MM.1S (cell line): ENCODE data around the gene NCAM2.

ENCODE experiments used
- DNase-seq: peaks from one replicate; pipeline ENCODE4 v3.0.0-alpha.2; 2015
- H2AFZ ChIP-seq: fragments of 300-600 bp; sonication (generic); 2 replicates; pipeline ENCODE4 v1.6.0; 2016; ENCODE audit warnings: antibody characterized with exemption, low read length
- H3F3A ChIP-seq: fragments of 300-600 bp; sonication (generic); 2 replicates; pipeline ENCODE4 v1.6.1; 2016; ENCODE audit warnings: mild to moderate bottlenecking, antibody characterized with exemption, low read length, moderate library complexity, mixed read lengths; ENCODE audit not compliant: insufficient read depth
- H3K27ac ChIP-seq: fragments of 300-600 bp; sonication (generic); 2 replicates; pipeline ENCODE4 v1.5.1; 2016; ENCODE audit warnings: mild to moderate bottlenecking, low read length
- H3K27me3 ChIP-seq: fragments of 300-600 bp; sonication (generic); replicated peaks from 2 replicates; pipeline ENCODE4 v1.6.0; 2016; ENCODE audit warnings: low read length; ENCODE audit not compliant: insufficient read depth
- H3K36me3 ChIP-seq: fragments of 300-600 bp; sonication (generic); replicated peaks from 2 replicates; pipeline ENCODE4 v1.6.1; 2016; ENCODE audit warnings: mild to moderate bottlenecking, low read length, mixed read lengths; ENCODE audit not compliant: insufficient read depth
- H3K4me1 ChIP-seq: fragments of 300-600 bp; sonication (generic); 2 replicates; pipeline ENCODE4 v1.6.1; 2016; ENCODE audit warnings: low read length, mixed read lengths
- H3K4me2 ChIP-seq: fragments of 300-600 bp; sonication (generic); 2 replicates; pipeline ENCODE4 v1.6.0; 2016; ENCODE audit warnings: low read depth, low read length
- H3K4me3 ChIP-seq: fragments of 300-600 bp; sonication (generic); 2 replicates; pipeline ENCODE4 v1.5.1; 2016; ENCODE audit warnings: low read length, mixed read lengths
- H3K79me2 ChIP-seq: fragments of 300-600 bp; sonication (generic); 2 replicates; pipeline ENCODE4 v1.6.1; 2016; ENCODE audit warnings: mixed run types, low read length, mixed read lengths
- H3K9ac ChIP-seq: fragments of 300-600 bp; sonication (generic); 2 replicates; pipeline ENCODE4 v1.6.1; 2016; ENCODE audit warnings: low read length, mixed read lengths
- H3K9me2 ChIP-seq: fragments of 300-600 bp; sonication (generic); replicated peaks from 2 replicates; pipeline ENCODE4 v1.6.1; 2016; ENCODE audit warnings: mild to moderate bottlenecking, low read length, mixed read lengths; ENCODE audit not compliant: insufficient read depth
- H3K9me3 ChIP-seq: fragments of 300-600 bp; sonication (generic); replicated peaks from 2 replicates; pipeline ENCODE4 v1.6.1; 2016; ENCODE audit warnings: mild to moderate bottlenecking, low read length, mixed read lengths; ENCODE audit not compliant: insufficient read depth
- H4K20me1 ChIP-seq: fragments of 300-600 bp; sonication (generic); 2 replicates; pipeline ENCODE4 v1.6.1; 2016; ENCODE audit warnings: mild to moderate bottlenecking, low read length, moderate library complexity, mixed read lengths; ENCODE audit not compliant: insufficient read depth
- EZH2 ChIP-seq: fragments of 300-600 bp; sonication (generic); optimal IDR thresholded peaks from 2 replicates; pipeline ENCODE3; 2017; ENCODE audit warnings: low read depth, mild to moderate bottlenecking, antibody characterized with exemption, low read length, mixed read lengths
- EZH2phosphoT487 ChIP-seq: fragments of 300-600 bp; sonication (generic); IDR thresholded peaks from 2 replicates; pipeline ENCODE4 v1.6.1; 2018; ENCODE audit warnings: antibody characterized with exemption, low read length
- TF ChIP-seq, protein P1 (sequence below): fragments of 300-600 bp; sonication (generic); IDR thresholded peaks from 2 replicates; pipeline ENCODE4 v1.5.1; 2016; ENCODE audit warnings: antibody characterized with exemption, low read length, mixed read lengths

NCAM2 gene

DNA sequence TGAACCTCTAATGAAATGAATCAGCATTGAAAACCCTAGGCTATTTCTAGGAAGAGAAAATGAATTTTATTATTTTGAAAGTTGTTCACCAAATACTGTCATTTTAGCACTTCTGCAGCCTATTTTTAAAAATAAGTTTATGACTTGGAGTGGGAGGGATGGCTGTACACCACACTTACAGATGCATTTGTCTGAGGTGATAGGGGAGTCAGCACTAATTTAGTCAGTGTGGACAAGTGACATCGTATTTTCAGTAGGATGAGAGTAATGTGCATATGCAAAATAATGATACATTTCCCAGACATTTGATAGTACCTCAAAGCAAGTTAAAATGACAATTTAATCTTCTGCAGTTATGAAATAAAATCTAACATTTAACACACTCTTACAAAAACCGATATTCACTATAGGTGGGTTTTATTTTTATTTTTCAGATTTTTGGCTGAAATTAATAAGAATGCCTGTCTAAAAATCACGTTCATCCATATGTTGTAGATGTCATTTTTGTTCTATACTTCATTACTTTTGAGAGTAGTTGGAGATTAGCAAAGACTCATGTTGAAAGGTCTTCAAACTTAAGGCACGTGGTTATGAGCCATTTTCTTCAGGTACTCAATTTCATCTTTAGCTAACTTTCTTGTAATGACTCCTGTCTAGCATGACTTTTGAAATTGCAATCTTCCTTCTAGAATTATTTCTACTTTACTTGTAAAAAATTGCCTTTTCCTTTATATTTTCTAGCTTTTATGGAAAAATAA is 186.7 kb downstream of the NCAM2 start:
- H3K9me3 ChIP-seq, result no peaks in the 10 kb centered on the region
- H3K9ac ChIP-seq, result no peak overlapping the region
- no peaks in the 10 kb centered on the region for H3K4me1 ChIP-seq
- no peaks in the 10 kb centered on the region for H3F3A ChIP-seq
- no peaks in the 10 kb centered on the region for H3K27me3 ChIP-seq
- no peaks in the 10 kb centered on the region for H3K9me2 ChIP-seq
- H3K36me3 ChIP-seq, result no peaks in the 10 kb centered on the region
- no peak overlapping the region for H3K4me2 ChIP-seq
- TF ChIP-seq EZH2phosphoT487 (no peak), EZH2 (no peak)
- TF ChIP-seq, protein P1, sequence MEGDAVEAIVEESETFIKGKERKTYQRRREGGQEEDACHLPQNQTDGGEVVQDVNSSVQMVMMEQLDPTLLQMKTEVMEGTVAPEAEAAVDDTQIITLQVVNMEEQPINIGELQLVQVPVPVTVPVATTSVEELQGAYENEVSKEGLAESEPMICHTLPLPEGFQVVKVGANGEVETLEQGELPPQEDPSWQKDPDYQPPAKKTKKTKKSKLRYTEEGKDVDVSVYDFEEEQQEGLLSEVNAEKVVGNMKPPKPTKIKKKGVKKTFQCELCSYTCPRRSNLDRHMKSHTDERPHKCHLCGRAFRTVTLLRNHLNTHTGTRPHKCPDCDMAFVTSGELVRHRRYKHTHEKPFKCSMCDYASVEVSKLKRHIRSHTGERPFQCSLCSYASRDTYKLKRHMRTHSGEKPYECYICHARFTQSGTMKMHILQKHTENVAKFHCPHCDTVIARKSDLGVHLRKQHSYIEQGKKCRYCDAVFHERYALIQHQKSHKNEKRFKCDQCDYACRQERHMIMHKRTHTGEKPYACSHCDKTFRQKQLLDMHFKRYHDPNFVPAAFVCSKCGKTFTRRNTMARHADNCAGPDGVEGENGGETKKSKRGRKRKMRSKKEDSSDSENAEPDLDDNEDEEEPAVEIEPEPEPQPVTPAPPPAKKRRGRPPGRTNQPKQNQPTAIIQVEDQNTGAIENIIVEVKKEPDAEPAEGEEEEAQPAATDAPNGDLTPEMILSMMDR, result no peak
- no peaks in the 10 kb centered on the region for H4K20me1 ChIP-seq
- DNase-seq, result no peak
- no peaks in the 10 kb centered on the region for H3K79me2 ChIP-seq
- H2AFZ ChIP-seq, result no peak overlapping the region
- no peak overlapping the region for H3K27ac ChIP-seq
- H3K4me3 ChIP-seq, result no peak overlapping the region

DNA sequence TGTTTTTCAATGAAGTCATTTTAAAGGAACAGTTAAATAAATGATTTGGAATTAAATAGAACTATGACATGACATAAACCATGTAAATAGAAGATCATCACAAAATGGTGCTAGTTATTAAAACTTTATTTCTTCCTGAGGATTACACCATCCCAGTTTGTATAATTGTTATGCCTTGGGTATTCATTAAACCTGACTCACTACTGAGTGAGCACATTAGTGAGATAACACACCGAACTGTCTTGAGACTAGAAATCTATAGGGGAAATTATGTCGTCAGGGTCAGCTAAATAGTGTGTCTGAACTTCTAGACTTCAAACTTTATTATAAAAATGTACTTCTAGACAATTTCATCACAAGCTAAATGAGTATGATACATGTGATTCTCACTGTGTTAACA is 189.4 kb downstream of the NCAM2 start:
- no peak for TF ChIP-seq EZH2
- Histone ChIP-seq H3K27ac (no peak overlapping the region), H4K20me1 (no peaks in the 10 kb centered on the region), H3K27me3 (no peaks in the 10 kb centered on the region), H3K9me2 (no peaks in the 10 kb centered on the region), H3K9me3 (no peaks in the 10 kb centered on the region), H3K4me1 (no peaks in the 10 kb centered on the region), H3K36me3 (no peaks in the 10 kb centered on the region), H3K9ac (no peak overlapping the region), H3K4me3 (no peak overlapping the region), H2AFZ (no peak overlapping the region), H3F3A (no peaks in the 10 kb centered on the region), H3K79me2 (no peaks in the 10 kb centered on the region), H3K4me2 (no peak overlapping the region)
- DNase-seq, result no peak

DNA sequence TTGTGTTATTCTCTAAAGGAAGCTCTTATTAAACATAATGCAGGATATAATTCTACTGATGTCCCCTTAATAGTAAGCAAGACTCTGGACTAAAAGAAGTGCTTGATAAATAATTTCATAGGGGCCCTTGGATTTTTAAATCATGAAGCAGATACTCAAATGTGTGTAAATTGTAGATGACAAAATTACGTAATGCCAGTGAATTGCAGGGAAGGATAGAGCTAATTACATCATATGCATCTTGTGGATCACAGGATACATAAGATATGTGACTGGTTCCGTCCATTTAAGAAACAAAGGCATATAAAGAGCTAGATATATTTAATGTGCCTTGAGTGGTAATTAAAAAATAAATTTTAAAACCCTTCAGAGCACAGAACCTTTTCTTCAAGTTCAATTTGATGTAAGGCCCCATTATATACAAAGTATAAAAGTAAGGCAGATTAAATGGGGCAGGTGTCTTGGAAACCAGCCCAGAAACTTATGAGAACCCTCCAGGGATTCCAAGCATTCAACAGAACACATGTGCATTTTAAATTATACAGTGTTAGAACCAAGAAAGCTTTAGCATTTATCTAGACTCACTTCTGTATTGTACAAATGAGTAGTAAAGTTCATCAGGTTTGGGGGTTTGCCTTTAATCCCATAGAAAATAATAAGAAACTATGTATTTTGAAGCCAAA is 190.4 kb downstream of the NCAM2 start:
- Histone ChIP-seq H3K27ac (no peak overlapping the region), H3K4me1 (no peaks in the 10 kb centered on the region), H3F3A (no peaks in the 10 kb centered on the region), H3K9me2 (no peaks in the 10 kb centered on the region), H3K9me3 (no peaks in the 10 kb centered on the region), H3K9ac (no peak overlapping the region), H3K4me2 (no peak overlapping the region), H4K20me1 (no peaks in the 10 kb centered on the region), H3K79me2 (no peaks in the 10 kb centered on the region), H3K4me3 (no peak overlapping the region), H2AFZ (no peak overlapping the region), H3K27me3 (no peaks in the 10 kb centered on the region), H3K36me3 (no peaks in the 10 kb centered on the region)
- no peak for DNase-seq
- TF ChIP-seq EZH2phosphoT487 (no peak), EZH2 (no peak)
- TF ChIP-seq, protein P1, result no peak
